Progenitor cell of endocrine pancreas (in vitro differentiated cells): ENCODE data around the gene NLRP1. TPM values are rescaled to one million over a fixed set of nuclear protein-coding genes. Genes with fewer than 3 reads are reported as not detected.

Source experiments
- DNase-seq: peaks from one replicate; pipeline ENCODE4 v3.0.0; 2021; ENCODE audit warnings: low spot score; ENCODE audit not compliant: unreplicated experiment
- H3K27ac Mint-ChIP-seq: 2 replicates; pipeline ENCODE4 v1.8.0; 2021; ENCODE audit warnings: mild to moderate bottlenecking, moderate library complexity, mixed read lengths
- H3K27me3 Mint-ChIP-seq: 2 replicates; pipeline ENCODE4 v1.8.0; 2021; ENCODE audit warnings: mixed read lengths
- H3K36me3 Mint-ChIP-seq: 2 replicates; pipeline ENCODE4 v1.8.0; 2022; ENCODE audit warnings: mixed read lengths; ENCODE audit not compliant: insufficient read depth
- H3K4me1 Mint-ChIP-seq: 2 replicates; pipeline ENCODE4 v1.8.0; 2021; ENCODE audit warnings: low read depth, mixed read lengths
- H3K4me3 Mint-ChIP-seq: 2 replicates; pipeline ENCODE4 v1.8.0; 2021; ENCODE audit warnings: low read depth, mild to moderate bottlenecking, moderate library complexity, mixed read lengths
- H3K9me3 Mint-ChIP-seq: 2 replicates; pipeline ENCODE4 v1.8.0; 2021; ENCODE audit warnings: low read depth, mixed read lengths
- total RNA-seq: library from RNA; stranded (reverse); gene quantifications from 2 replicates; pipeline ENCODE4 v1.2.1, GENCODE V29; 2021
- TF ChIP-seq, protein P1 (sequence below): fragments of 200-600 bp; sonication (generic); IDR thresholded peaks from one replicate; pipeline ENCODE4 v1.5.0; 2021; ENCODE audit warnings: antibody characterized with exemption, mild to moderate bottlenecking; ENCODE audit not compliant: unreplicated experiment

The NLRP1 gene
- total RNA-seq, 1 donor from 2014 or later: 25.3 TPM

DNA sequence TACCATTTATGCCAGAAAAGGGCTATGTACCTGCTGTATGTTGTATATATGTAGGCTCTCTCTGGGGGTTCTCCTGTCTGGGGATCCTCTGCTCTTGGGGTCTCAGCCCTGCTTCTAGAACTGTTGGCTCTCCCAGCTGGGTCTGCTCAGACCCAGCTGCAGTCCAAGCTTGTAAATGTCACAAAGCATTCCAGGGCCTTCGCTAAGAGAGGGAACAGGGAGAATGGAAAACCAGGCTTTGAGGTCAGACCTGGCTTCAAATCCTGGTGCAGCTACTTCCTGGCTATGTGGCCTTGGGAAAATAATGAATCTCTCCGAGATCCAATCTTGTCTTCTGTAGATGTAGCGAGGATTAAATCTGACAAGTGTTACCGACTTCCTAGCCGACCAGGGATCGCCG, 44.0 kb downstream of the NLRP1 start:
- no peak for DNase-seq
- Mint-ChIP-seq H3K4me3 (no peak overlapping the region), H3K27ac (no peak overlapping the region), H3K9me3 (no peaks in the 10 kb centered on the region), H3K36me3 (no peaks in the 10 kb centered on the region), H3K27me3 (peaks cover 16% of the 10 kb centered on the region), H3K4me1 (peaks cover 4% of the 10 kb centered on the region)
- TF ChIP-seq, protein P1, sequence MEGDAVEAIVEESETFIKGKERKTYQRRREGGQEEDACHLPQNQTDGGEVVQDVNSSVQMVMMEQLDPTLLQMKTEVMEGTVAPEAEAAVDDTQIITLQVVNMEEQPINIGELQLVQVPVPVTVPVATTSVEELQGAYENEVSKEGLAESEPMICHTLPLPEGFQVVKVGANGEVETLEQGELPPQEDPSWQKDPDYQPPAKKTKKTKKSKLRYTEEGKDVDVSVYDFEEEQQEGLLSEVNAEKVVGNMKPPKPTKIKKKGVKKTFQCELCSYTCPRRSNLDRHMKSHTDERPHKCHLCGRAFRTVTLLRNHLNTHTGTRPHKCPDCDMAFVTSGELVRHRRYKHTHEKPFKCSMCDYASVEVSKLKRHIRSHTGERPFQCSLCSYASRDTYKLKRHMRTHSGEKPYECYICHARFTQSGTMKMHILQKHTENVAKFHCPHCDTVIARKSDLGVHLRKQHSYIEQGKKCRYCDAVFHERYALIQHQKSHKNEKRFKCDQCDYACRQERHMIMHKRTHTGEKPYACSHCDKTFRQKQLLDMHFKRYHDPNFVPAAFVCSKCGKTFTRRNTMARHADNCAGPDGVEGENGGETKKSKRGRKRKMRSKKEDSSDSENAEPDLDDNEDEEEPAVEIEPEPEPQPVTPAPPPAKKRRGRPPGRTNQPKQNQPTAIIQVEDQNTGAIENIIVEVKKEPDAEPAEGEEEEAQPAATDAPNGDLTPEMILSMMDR: no peak

- Mint-ChIP-seq H3K36me3 (no peaks in the 10 kb centered on the region), H3K27ac (no peak overlapping the region), H3K9me3 (no peaks in the 10 kb centered on the region), H3K27me3 (peaks cover 17% of the 10 kb centered on the region), H3K4me3 (no peak overlapping the region), H3K4me1 (peaks cover 4% of the 10 kb centered on the region)
- DNase-seq: no peak
- TF ChIP-seq, protein P1: no peak
Measured at GRCh38 chr17:5539286-5539685, 45.0 kb downstream of the NLRP1 start.

- Mint-ChIP-seq H3K4me3 (no peak overlapping the region), H3K27me3 (peaks cover 9% of the 10 kb centered on the region), H3K36me3 (no peaks in the 10 kb centered on the region), H3K4me1 (peaks cover 1% of the 10 kb centered on the region), H3K9me3 (no peaks in the 10 kb centered on the region), H3K27ac (no peak overlapping the region)
- no peak for DNase-seq
- TF ChIP-seq, protein P1: no peak
Measured at GRCh38 chr17:5536866-5537650, 47.3 kb downstream of the NLRP1 start.

DNA sequence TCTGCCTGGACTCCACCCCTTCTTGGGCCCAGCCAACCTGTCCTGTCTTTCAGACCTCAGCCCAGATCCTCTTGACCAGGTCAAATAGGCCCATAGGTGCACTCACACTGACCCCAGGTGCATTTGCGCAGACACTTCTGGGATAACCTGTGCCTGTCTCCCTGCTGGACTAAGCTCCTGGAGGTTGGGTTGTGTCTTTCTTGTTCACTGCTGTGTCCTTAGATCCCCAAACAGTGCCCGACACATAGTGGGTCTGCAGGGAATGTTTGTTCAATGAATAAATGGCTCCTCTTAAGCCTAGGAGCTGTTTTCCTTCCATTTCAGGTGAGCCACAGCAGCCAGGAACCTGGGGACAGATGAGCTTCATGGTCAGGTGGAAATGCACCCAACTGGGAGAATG, 48.9 kb downstream of the NLRP1 start:
- DNase-seq: no peak
- no peak overlapping the region for H3K27ac Mint-ChIP-seq
- TF ChIP-seq, protein P1: no peak
- no peak overlapping the region for H3K4me3 Mint-ChIP-seq
- H3K4me1 Mint-ChIP-seq: no peaks in the 10 kb centered on the region
- H3K36me3 Mint-ChIP-seq: no peaks in the 10 kb centered on the region
- H3K9me3 Mint-ChIP-seq: no peaks in the 10 kb centered on the region
- H3K27me3 Mint-ChIP-seq: peaks cover 9% of the 10 kb centered on the region

- Mint-ChIP-seq H3K27me3 (peaks cover 6% of the 10 kb centered on the region), H3K27ac (no peak overlapping the region), H3K4me3 (no peak overlapping the region), H3K9me3 (no peaks in the 10 kb centered on the region), H3K4me1 (no peaks in the 10 kb centered on the region), H3K36me3 (no peaks in the 10 kb centered on the region)
- TF ChIP-seq, protein P1: no peak
- DNase-seq: no peak
Measured at GRCh38 chr17:5533486-5534315, 50.6 kb downstream of the NLRP1 start.
